Smooth muscle cell of bladder (primary cell): ENCODE results near the gene MAP6. TPM values are rescaled to one million over a fixed set of nuclear protein-coding genes. Genes with fewer than 3 reads are reported as not detected.

Experiments
- total RNA-seq: library from RNA; depleted of rRNA; stranded (reverse); fragments of >200 nt; gene quantifications from 2 replicates; pipeline ENCODE4 v1.2.3, GENCODE V29; 2014

MAP6 gene
- 1.4 and 1.8 TPM in 2 replicates for total RNA-seq

DNA sequence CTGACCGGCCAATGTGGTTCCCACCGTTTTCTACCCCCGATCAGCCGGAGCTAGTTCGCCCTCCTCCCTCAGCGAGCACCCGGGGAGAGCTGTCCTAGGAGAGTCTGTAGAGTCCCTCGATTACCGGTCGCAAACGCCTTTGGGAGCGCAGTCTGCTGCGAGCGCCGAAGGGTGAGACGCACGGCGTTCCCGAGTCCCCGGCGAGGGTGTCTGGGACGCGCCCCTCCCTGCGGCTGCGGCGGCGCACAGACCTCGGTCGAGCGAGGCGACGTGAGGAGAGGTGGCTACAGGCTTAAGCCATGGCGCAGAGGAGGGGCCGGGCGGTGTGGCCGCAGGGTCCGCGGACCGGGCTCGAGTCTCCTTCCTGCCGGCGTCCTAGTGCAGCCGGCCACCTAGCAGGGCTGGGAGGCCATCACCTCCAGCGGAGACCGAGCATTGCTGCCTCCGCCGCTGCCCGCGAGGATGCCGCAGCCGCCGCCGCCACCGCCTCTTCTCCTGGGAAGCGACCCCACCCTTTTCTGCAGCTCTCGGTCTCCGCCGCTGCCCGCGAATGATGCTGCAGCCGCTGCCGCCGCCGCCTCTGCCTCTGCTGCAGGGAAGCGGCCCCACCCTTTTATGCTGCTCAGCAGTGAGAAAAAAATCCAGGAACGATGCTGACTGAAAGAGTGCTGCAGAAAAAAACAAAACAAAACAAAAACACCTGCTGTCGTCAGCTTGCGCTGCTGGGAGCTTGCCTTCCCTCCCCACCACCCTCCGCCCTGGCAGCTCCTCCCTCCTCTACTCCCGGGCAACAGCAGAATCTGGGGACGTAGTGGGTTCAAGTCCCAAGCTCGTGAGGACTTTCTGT is at the start of gene MAP6:
Gene MAP6 (minus strand): TSS at position 588 of the 847 bp plus-strand sequence. CDS start 669 bp downstream, outside the sequence.

GRCh38 chr11:75717608-75718418 is 49.0 kb upstream of the MAP6 start, which contains the start of gene MOGAT2:
Gene MOGAT2, plus strand, starts transcription at chr11:75717838. Its CDS starts 51 bp downstream, at chr11:75717889.

GRCh38 chr11:75562048-75562835 is 106.6 kb downstream of the MAP6 start, which contains the start of gene SERPINH1:
Gene SERPINH1, plus strand, starts transcription at chr11:75562253. Its CDS starts 4,097 bp downstream, at chr11:75566350.

Other genes starting within 250 kb of the MAP6 start
- 2.4 and 3.0 TPM in 2 replicates for gene KLHL35, start 235.8 kb downstream of the MAP6 start, total RNA-seq
- gene GDPD5, start 143.1 kb downstream of the MAP6 start, total RNA-seq: 4.1 and 9.0 TPM in 2 replicates
- 1,258 and 1,381 TPM in 2 replicates for gene SERPINH1, start 106.8 kb downstream of the MAP6 start, total RNA-seq
- not detected in 2 replicates for gene MOGAT2, start 48.8 kb upstream of the MAP6 start, total RNA-seq
- gene DGAT2, start 99.7 kb upstream of the MAP6 start, total RNA-seq: 4.4 and 4.8 TPM in 2 replicates
- 16.2 and 17.9 TPM in 2 replicates for gene UVRAG, start 146.2 kb upstream of the MAP6 start, total RNA-seq